Stomach smooth muscle (tissue), 2 donors: ENCODE measurements around the gene ZYG11A.

Experiments
- H3K27ac ChIP-seq: one replicate; pipeline ENCODE4 v1.7.0; 2013; ENCODE audit warnings: mild to moderate bottlenecking, low read length, inconsistent platforms
- H3K27me3 ChIP-seq, 2 donors: one replicate each; pipeline ENCODE4 v1.7.0; 2013; ENCODE audit warnings: low read length in 2 of 2; ENCODE audit not compliant: insufficient read depth in 2 of 2, control insufficient read depth in 1 of 2
- H3K36me3 ChIP-seq, 2 donors: one replicate each; pipeline ENCODE4 v1.7.0; 2013; ENCODE audit warnings: low read length in 2 of 2; ENCODE audit not compliant: control insufficient read depth in 2 of 2, insufficient read depth in 2 of 2
- H3K4me1 ChIP-seq: one replicate; pipeline ENCODE4 v1.7.0; 2013; ENCODE audit warnings: low read length; ENCODE audit not compliant: control insufficient read depth, insufficient read depth
- H3K4me3 ChIP-seq, 2 donors: one replicate each; pipeline ENCODE4 v1.7.0; 2013; ENCODE audit warnings: low read length in 2 of 2
- H3K9ac ChIP-seq, 2 donors: one replicate each; pipeline ENCODE4 v1.7.0; 2013; ENCODE audit warnings: low read length in 2 of 2, mild to moderate bottlenecking in 1 of 2
- H3K9me3 ChIP-seq, 2 donors: one replicate each; pipeline ENCODE4 v1.7.0; 2013; ENCODE audit warnings: low read length in 2 of 2; ENCODE audit not compliant: control insufficient read depth in 2 of 2
- donor health status: healthy.
- donor health status: Pancreatic carcinoma.

The ZYG11A gene

DNA sequence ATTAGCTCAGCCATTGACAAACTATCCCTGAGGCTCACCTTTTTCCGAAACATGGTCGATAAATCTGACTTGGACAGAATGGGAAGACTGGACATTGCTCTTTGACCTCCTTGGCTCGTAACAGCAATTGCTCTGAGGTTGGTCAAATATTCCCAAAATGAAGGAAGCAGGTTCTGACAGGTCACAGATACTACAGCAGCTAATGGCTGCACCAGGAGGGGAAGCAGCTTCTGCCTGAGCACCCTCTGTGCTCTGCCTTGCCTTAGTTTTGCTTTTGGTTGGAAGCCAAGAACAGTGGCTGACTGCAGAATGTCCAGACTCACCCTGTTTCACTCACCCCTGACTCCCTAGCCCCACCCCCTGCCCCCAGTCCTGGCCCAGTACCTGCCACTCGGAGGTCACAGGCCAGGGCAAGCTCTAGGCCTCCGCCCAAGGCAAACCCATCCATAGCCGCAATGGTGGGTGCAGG lies 63.6 kb downstream of the ZYG11A start:
- Histone ChIP-seq H3K4me1 (peaks cover 18% of the 10 kb centered on the region), H3K36me3 (peaks cover 7 to 11% of the 10 kb centered on the region in 2 donors), H3K27me3 (no peaks in the 10 kb centered on the region), H3K27ac (no peak overlapping the region), H3K9me3 (no peaks in the 10 kb centered on the region), H3K4me3 (no peak overlapping the region), H3K9ac (no peak overlapping the region)

- H3K4me3 ChIP-seq, result no peak overlapping the region
- no peaks in the 10 kb centered on the region for H3K27me3 ChIP-seq
- no peaks in the 10 kb centered on the region for H3K9me3 ChIP-seq
- peaks cover 18% of the 10 kb centered on the region for H3K4me1 ChIP-seq
- no peak overlapping the region for H3K27ac ChIP-seq
- peaks cover 7 to 14% of the 10 kb centered on the region in 2 donors for H3K36me3 ChIP-seq
- no peak overlapping the region for H3K9ac ChIP-seq
Measured at GRCh38 chr1:52907068-52907811, 64.7 kb downstream of the ZYG11A start.

- Histone ChIP-seq H3K36me3 (peaks cover 7 to 14% of the 10 kb centered on the region in 2 donors), H3K27me3 (no peaks in the 10 kb centered on the region), H3K4me3 (no peak overlapping the region), H3K9ac (no peak overlapping the region), H3K9me3 (no peaks in the 10 kb centered on the region), H3K4me1 (peaks cover 18% of the 10 kb centered on the region), H3K27ac (no peak overlapping the region)
Measured at GRCh38 chr1:52907812-52908153, 65.2 kb downstream of the ZYG11A start.

DNA sequence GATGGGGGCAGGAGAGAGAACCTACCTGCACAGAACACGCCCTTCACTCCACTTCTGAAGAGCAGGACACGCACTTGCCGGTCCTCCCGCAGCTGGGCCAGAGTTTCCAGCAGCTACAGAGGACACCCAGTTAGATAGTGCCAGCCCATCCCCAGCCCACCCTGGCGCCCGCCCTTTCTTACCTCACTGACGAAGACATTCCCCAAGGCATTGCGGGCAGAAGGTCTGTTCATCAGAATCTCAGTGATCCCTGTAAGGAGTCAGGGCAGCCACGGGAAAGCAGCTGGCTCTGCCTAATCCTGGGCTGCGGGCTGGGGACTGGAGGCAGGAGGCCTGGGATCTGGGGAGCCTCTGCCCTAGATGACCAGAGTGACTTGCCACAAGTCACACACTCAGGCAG lies 69.0 kb downstream of the ZYG11A start:
- peaks cover 3 to 9% of the 10 kb centered on the region in 2 donors for H3K36me3 ChIP-seq
- H3K27ac ChIP-seq, result no peak overlapping the region
- H3K9ac ChIP-seq, result no peak overlapping the region
- no peaks in the 10 kb centered on the region for H3K9me3 ChIP-seq
- H3K4me3 ChIP-seq, result no peak overlapping the region
- H3K4me1 ChIP-seq, result peaks cover 14% of the 10 kb centered on the region
- no peaks in the 10 kb centered on the region for H3K27me3 ChIP-seq

- H3K4me1 ChIP-seq, result peaks cover 13% of the 10 kb centered on the region
- H3K36me3 ChIP-seq, result peaks cover 0 to 4% of the 10 kb centered on the region in 2 donors
- no peaks in the 10 kb centered on the region for H3K27me3 ChIP-seq
- no peak overlapping the region for H3K27ac ChIP-seq
- H3K4me3 ChIP-seq, result no peak overlapping the region
- no peaks in the 10 kb centered on the region for H3K9me3 ChIP-seq
- H3K9ac ChIP-seq, result no peak overlapping the region
Measured at GRCh38 chr1:52913014-52913413, 70.5 kb downstream of the ZYG11A start.

DNA sequence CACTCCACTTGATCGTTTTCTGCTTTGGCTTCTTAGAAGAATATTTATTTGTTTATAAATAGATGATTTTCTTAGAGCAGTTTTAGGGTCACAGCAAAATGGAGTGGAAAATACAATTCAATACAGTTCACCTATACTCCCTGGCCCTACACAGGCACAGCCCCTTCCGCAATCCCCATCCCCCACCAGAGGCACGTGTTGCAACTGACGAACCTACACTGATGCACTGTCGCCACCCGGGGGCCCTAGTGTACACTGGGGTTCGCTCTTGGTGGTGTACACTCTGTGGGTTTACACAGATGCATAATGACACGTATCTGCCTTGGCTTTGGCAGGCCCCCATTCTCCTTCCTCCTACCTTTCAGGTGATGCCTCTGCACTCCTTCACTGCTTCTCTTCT lies 71.0 kb downstream of the ZYG11A start:
- Histone ChIP-seq H3K27ac (no peak overlapping the region), H3K27me3 (no peaks in the 10 kb centered on the region), H3K36me3 (peaks cover 0 to 4% of the 10 kb centered on the region in 2 donors), H3K4me1 (peaks cover 13% of the 10 kb centered on the region), H3K9ac (no peak overlapping the region), H3K4me3 (no peak overlapping the region), H3K9me3 (no peaks in the 10 kb centered on the region)

DNA sequence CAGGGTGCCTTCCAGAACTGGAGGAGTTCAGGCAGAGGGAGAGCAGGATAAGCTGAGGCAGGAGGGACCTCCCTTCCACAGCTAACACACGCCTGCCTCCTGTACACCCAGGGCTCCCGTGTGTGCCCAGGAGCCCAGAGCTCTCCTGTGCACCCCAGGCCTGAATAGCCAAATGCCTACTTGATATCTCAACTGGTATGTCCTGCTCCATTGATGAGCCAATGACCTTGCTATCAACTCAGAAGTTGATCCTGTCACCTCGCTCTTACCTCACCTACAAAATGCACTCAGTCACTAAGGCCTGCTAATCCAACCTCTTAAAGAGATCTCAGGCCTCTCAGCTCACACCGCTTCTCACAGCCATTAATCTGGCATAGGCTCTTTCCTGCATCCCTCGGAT lies 71.9 kb downstream of the ZYG11A start:
- Histone ChIP-seq H3K9me3 (no peaks in the 10 kb centered on the region), H3K36me3 (peaks cover 0 to 4% of the 10 kb centered on the region in 2 donors), H3K27ac (no peak overlapping the region), H3K4me3 (no peak overlapping the region), H3K27me3 (no peaks in the 10 kb centered on the region), H3K9ac (no peak overlapping the region), H3K4me1 (peaks cover 19% of the 10 kb centered on the region)

DNA sequence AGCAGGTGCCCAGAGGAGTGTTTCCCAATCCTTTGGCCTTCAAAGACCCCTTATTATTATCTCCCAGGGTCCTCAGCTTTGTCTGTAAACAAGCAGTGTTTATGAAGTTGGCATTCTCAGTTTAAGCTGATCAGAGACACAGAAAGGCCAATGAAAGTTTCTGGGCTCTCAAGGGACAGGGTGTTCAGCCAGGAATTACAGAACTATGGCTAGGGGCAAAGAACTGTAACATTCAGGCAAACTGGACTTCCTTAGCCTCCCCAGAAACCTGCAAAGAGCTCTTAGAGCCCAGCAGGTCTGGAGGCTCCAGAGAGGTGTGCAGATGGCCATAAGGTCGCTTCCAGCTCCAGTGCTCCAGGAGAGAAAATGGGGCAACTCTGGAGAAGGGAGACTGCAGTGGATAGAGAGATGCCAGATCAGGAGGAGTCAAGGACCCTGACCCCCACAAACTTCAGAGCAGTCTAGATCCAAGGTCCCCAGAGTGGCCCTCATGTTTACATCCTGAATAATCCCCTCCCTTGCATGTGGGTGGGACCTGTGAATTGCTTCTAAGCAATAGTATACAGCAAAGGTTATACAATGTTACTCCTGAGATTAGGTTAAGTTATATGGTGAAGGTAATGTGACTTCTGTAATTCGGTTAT lies 72.8 kb downstream of the ZYG11A start:
- H3K4me3 ChIP-seq, result no peak overlapping the region
- H3K27ac ChIP-seq, result no peak overlapping the region
- peaks cover 20% of the 10 kb centered on the region for H3K4me1 ChIP-seq

GRCh38 chr1:52915855-52916220 lies 73.3 kb downstream of the ZYG11A start:
- H3K36me3 ChIP-seq, result peaks cover 0 to 4% of the 10 kb centered on the region in 2 donors
- H3K4me3 ChIP-seq, result no peak overlapping the region
- no peaks in the 10 kb centered on the region for H3K27me3 ChIP-seq
- peaks cover 23% of the 10 kb centered on the region for H3K4me1 ChIP-seq
- no peak overlapping the region for H3K27ac ChIP-seq
- no peaks in the 10 kb centered on the region for H3K9me3 ChIP-seq
- no peak overlapping the region for H3K9ac ChIP-seq

More for the DNA sequence above, 72.8 kb downstream of the ZYG11A start:
- Histone ChIP-seq H3K9me3 (no peaks in the 10 kb centered on the region), H3K36me3 (peaks cover 0 to 4% of the 10 kb centered on the region in 2 donors), H3K9ac (no peak overlapping the region), H3K27me3 (no peaks in the 10 kb centered on the region)

GRCh38 chr1:52916241-52916975 lies 73.8 kb downstream of the ZYG11A start:
- H3K36me3 ChIP-seq, result peaks cover 0 to under 1% of the 10 kb centered on the region in 2 donors
- no peak overlapping the region for H3K4me3 ChIP-seq
- H3K27ac ChIP-seq, result no peak overlapping the region
- H3K9me3 ChIP-seq, result no peaks in the 10 kb centered on the region
- no peak overlapping the region for H3K9ac ChIP-seq
- H3K4me1 ChIP-seq, result peaks cover 24% of the 10 kb centered on the region
- H3K27me3 ChIP-seq, result no peaks in the 10 kb centered on the region
